ENCODE results near the gene SHBG. TPM values are rescaled to one million over a fixed set of nuclear protein-coding genes. Genes with fewer than 3 reads are reported as not detected.

The SHBG gene
- total RNA-seq, 2 experiments from 2014 or later, result 0.53 TPM; not detected in 1

DNA sequence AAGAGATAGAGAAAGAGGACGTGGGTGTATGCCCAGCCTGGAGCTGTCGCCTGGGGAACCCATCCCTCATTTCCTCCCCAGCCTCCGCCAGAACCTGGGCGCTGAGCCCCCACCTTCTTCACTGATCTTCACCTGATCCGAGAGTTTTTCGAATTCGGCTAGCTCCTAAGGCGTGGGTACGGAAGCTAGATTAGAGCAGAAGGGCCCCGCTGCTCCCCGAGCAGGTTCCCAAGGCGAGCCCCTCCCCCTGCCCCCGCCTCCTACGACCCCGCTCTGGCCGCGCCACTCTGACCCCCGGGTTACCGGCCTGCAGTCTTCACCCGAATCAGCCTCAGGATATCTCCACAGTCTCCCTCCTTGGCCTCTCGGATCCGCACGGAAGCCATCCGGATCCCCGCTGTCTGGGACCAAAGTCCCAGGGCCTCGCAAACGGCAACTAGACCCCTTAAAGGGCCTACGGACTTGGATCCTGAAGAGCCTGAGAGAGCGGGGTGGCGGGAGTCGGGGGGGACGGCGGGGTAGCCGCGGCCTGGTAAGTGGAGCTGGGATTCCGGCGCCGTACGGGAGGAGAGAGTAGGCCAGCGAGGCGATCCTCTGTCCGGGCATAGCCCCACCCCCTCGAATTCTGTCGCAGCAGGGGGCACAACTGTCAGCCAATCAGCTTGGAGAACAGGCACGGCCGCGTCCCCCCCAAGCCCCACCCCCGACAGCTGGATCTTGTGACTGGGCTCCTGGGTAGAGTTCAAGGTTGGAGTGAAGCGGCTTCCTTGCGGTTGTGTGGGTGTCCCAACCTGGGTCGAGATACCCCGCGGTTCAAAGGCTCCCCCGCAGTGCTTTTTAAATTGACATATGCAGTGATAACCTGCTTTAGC, 2.4 kb upstream of the SHBG start, which contains the start of gene SAT2:
Gene SAT2 (minus strand): TSS at position 572 of the 872 bp plus-strand sequence. CDS start 186 bp downstream, at position 386.
- peak within 1 kb of the TSS; percentile 74 for H3K4me2 ChIP-seq (ENCODE audit: low read length)
- H3K4me3 ChIP-seq (ENCODE audit: low read depth, low read length, poor library complexity, severe bottlenecking), result peak within 1 kb of the TSS; percentile 75
- DNase-seq (ENCODE audit: low spot score), result peak; percentile 82
- no TSS peak for BruUV-seq (replicated peaks)
- no peaks in the 10 kb centered on the region for H3K79me2 ChIP-seq (ENCODE audit: insufficient read depth, low read depth, low read length)
- intact Hi-C loops (cut with micrococcal nuclease; ENCODE audit: unreplicated experiment), result loop anchor here (2.0 kb wide), 1 partner anchor 59 kb away; the partner anchor contains the start of gene TP53
- H3K27ac ChIP-seq (ENCODE audit: low read depth, low read length, poor library complexity, severe bottlenecking), result no peak within 1 kb of the TSS
- TF ChIP-seq, protein P1, sequence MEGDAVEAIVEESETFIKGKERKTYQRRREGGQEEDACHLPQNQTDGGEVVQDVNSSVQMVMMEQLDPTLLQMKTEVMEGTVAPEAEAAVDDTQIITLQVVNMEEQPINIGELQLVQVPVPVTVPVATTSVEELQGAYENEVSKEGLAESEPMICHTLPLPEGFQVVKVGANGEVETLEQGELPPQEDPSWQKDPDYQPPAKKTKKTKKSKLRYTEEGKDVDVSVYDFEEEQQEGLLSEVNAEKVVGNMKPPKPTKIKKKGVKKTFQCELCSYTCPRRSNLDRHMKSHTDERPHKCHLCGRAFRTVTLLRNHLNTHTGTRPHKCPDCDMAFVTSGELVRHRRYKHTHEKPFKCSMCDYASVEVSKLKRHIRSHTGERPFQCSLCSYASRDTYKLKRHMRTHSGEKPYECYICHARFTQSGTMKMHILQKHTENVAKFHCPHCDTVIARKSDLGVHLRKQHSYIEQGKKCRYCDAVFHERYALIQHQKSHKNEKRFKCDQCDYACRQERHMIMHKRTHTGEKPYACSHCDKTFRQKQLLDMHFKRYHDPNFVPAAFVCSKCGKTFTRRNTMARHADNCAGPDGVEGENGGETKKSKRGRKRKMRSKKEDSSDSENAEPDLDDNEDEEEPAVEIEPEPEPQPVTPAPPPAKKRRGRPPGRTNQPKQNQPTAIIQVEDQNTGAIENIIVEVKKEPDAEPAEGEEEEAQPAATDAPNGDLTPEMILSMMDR (conservative IDR thresholded peaks at IDR 0.05; ENCODE audit: low read length), result no peak
- TF ChIP-seq EZH2phosphoT487 (IDR thresholded peaks at IDR 0.05; ENCODE audit: borderline replicate concordance, low read depth, low read length), result no peak
- H3K9me2 ChIP-seq (ENCODE audit: insufficient read depth, low read length), result no peaks in the 10 kb centered on the region
- ChIA-PET POLR2A (interaction anchor here (0.5 to 1.7 kb wide), 6 partner anchors 13 to 252 kb away, joined by 3 to 6 read pairs (median 4); partner anchors contain the start of genes FXR2 and TP53), CTCF (ENCODE audit: unreplicated experiment) (no interaction called here)
- H3K4me1 ChIP-seq (ENCODE audit: insufficient read depth, low read length, poor library complexity, severe bottlenecking), result peaks cover 4% of the 10 kb centered on the region
- peak within 1 kb of the TSS; percentile 73 for H2AFZ ChIP-seq (ENCODE audit: low read length)
- H3K36me3 ChIP-seq (ENCODE audit: insufficient read depth, low read length), result no peaks in the 10 kb centered on the region
- no peaks in the 10 kb centered on the region for H3K9me3 ChIP-seq (ENCODE audit: low read length)
- H4K20me1 ChIP-seq (ENCODE audit: insufficient read depth, low read length), result no peaks in the 10 kb centered on the region

DNA sequence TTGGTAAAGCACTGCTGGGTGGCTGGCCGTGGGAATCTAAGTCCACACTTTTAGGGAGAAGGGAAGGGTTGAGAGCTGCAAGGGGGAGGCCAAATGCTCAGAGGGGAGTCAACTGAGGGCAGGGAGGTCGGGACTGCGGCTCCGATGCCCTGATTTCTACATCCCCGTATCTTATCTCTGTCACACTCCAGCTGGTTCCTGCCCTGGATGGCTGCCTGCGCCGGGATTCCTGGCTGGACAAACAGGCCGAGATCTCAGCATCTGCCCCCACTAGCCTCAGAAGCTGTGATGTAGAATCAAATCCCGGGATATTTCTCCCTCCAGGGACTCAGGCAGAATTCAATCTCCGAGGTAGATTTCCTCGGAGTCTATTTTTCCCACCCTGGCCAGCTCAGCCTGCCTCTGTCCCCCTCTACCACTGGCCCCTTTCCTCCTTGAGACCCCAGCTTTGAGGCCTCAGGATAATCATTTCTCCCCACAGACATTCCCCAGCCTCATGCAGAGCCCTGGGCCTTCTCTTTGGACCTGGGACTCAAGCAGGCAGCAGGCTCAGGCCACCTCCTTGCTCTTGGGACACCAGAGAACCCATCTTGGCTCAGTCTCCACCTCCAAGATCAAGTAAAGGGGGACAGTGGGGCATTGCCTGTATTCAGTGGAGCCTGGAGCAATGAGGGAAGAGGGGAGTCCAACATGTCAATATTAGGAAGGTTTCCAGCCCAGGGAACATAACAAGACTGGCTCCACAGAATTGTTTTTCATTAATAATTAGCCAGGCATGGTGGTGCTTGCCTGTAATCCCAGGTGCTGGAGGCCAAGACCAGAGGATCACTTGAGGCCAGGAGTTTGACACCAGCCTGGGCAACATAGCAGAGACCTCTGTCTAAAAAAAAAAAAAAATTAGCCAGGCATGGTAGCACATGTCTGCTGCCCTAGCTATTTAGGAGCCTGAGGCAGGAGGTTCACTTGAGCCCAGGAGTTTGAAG, 1.8 kb downstream of the SHBG start:
- Histone ChIP-seq H3K36me3 (ENCODE audit: insufficient read depth, low read length) (no peaks in the 10 kb centered on the region), H3K9me2 (ENCODE audit: insufficient read depth, low read length) (no peaks in the 10 kb centered on the region), H4K20me1 (ENCODE audit: insufficient read depth, low read length) (no peaks in the 10 kb centered on the region), H3K4me3 (ENCODE audit: low read depth, low read length, poor library complexity, severe bottlenecking) (no peak overlapping the region), H3K4me1 (ENCODE audit: insufficient read depth, low read length, poor library complexity, severe bottlenecking) (peaks cover 4% of the 10 kb centered on the region), H3K9me3 (ENCODE audit: low read length) (no peaks in the 10 kb centered on the region), H2AFZ (ENCODE audit: low read length) (no peak overlapping the region), H3K79me2 (ENCODE audit: insufficient read depth, low read depth, low read length) (no peaks in the 10 kb centered on the region), H3K27ac (ENCODE audit: low read depth, low read length, poor library complexity, severe bottlenecking) (no peak overlapping the region), H3K4me2 (ENCODE audit: low read length) (no peak overlapping the region)
- no peak for TF ChIP-seq EZH2phosphoT487 (IDR thresholded peaks at IDR 0.05; ENCODE audit: borderline replicate concordance, low read depth, low read length)
- TF ChIP-seq, protein P1 (conservative IDR thresholded peaks at IDR 0.05; ENCODE audit: low read length), result no peak
- ChIA-PET POLR2A (interaction anchor here (1.2 kb wide), 1 partner anchor 17 kb away, joined by 4 read pairs; the partner anchor contains the start of gene FXR2), CTCF (ENCODE audit: unreplicated experiment) (no interaction called here)
- no peak for DNase-seq (ENCODE audit: low spot score)
- intact Hi-C loops (cut with micrococcal nuclease; ENCODE audit: unreplicated experiment), result loop anchor here (10.0 kb wide), 1 partner anchor 153 kb away; no protein-coding TSS in a partner anchor
- BruUV-seq (replicated peaks), result no TSS peak
